ENCODE measurements around the gene MFSD11. TPM values are rescaled to one million over a fixed set of nuclear protein-coding genes. Genes with fewer than 3 reads are reported as not detected.
"Not testable (repeated sequence)": the region's sequence is repeated elsewhere in the genome, so short reads cannot be mapped to it uniquely, and the experiment has no call there.

The MFSD11 gene
- total RNA-seq, 1 experiment from 2014 or later, result 42.3 TPM

GRCh38 chr17:76696763-76697701 lies 40.9 kb upstream of the MFSD11 start:
- Histone ChIP-seq H3K27me3 (ENCODE audit: control insufficient read depth, insufficient read depth, low read length) (no peaks in the 10 kb centered on the region), H3K4me3 (ENCODE audit: low read depth in 2 of 2, low read length in 2 of 2) (no peak overlapping the region), H3K9me3 (ENCODE audit: control insufficient read depth, insufficient read depth, low read depth, low read length) (no peaks in the 10 kb centered on the region), H3K27ac (ENCODE audit: low read length) (peak overlapping the region; percentile 18), H3K36me3 (ENCODE audit: control insufficient read depth, insufficient read depth, low read length) (no peaks in the 10 kb centered on the region), H3K4me1 (ENCODE audit: control insufficient read depth, insufficient read depth, low read length) (peaks cover 19% of the 10 kb centered on the region)
- ChIA-PET POLR2A (interaction anchor here (0.6 kb wide), 2 partner anchors 20 to 28 kb away, joined by 6 to 9 read pairs; no protein-coding TSS in a partner anchor), CTCF (interaction anchor here (0.6 kb wide), 1 partner anchor 336 kb away, joined by 18 read pairs; no protein-coding TSS in a partner anchor)
- TF ChIP-seq TCF7L2 (IDR thresholded peaks at IDR 0.05; ENCODE audit: low read depth, low read length) (no peak), REST (IDR thresholded peaks at IDR 0.05; ENCODE audit: insufficient read depth in 1 of 2, low read depth in 2 of 2, low read length in 1 of 2) (no peak), POLR2AphosphoS5 (IDR thresholded peaks at IDR 0.05; ENCODE audit: low read depth, low read length) (no peak), SIN3A (IDR thresholded peaks at IDR 0.05; ENCODE audit: borderline replicate concordance, insufficient read depth, low read depth, low read length) (no peak)
- no TSS peak for BruUV-seq (replicated peaks)
- DNase-seq (ENCODE audit: low read depth, low spot score), result no peak
- no peak for ATAC-seq
- intact Hi-C loops (cut with micrococcal nuclease; ENCODE audit: unreplicated experiment) (no loop called here), in situ Hi-C loops (cut with HindIII; ENCODE audit: low pct_unique_long_range_greater_than_20kb, low sequenced_read_pairs) (no loop called here)

DNA sequence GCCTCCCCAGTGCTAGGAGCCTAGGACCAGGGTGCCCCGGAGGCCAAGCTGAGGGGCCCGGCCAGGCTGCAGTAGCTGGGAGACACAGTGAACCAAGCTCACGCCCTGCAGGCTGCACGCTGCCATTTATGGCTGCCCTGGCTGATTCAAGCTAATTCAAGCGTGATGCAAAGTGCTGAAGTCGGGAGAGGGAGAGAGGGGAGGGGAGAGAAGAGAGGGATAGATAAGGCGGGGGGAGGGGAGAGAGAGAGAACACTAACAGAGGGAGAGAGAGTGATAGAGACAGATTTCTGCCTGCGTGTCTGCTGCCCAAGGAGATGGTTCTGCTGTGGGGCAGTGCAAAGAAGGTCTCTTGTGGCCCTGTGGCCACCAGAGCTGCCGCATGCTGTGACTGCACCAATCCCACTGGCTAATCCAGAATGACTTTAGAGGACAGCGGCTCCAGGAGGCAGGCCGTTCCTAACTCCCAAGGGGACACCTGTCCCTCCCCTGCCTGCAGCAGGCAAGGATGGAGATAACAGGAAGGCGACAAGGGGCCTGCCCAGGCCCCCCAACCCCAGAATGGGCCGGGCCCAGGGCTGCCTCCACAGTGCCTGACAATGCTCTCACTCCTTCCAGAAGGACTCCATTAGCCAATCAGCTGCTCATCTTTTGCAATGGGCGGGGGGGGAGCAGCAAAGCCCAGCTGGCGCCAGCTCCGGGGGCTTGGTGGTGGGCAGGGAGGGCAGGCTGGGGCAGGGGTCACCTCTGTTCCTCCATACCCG lies 40.0 kb upstream of the MFSD11 start:
- Histone ChIP-seq H3K4me1 (ENCODE audit: control insufficient read depth, insufficient read depth, low read length) (peaks cover 21% of the 10 kb centered on the region), H3K27ac (ENCODE audit: low read length) (no peak overlapping the region), H3K9me3 (ENCODE audit: control insufficient read depth, insufficient read depth, low read depth, low read length) (no peaks in the 10 kb centered on the region), H3K4me3 (ENCODE audit: low read depth in 2 of 2, low read length in 2 of 2) (no peak overlapping the region), H3K36me3 (ENCODE audit: control insufficient read depth, insufficient read depth, low read length) (no peaks in the 10 kb centered on the region), H3K27me3 (ENCODE audit: control insufficient read depth, insufficient read depth, low read length) (no peaks in the 10 kb centered on the region)
- BruUV-seq (replicated peaks), result no TSS peak
- in situ Hi-C loops (cut with HindIII; ENCODE audit: low pct_unique_long_range_greater_than_20kb, low sequenced_read_pairs) (no loop called here), intact Hi-C loops (cut with micrococcal nuclease; ENCODE audit: unreplicated experiment) (no loop called here)
- POLR2A ChIA-PET, result interaction anchor here (0.6 kb wide), 2 partner anchors 19 to 28 kb away, joined by 6 to 9 read pairs; no protein-coding TSS in a partner anchor
- CTCF ChIA-PET, result interaction anchor here (0.6 kb wide), 1 partner anchor 335 kb away, joined by 18 read pairs; no protein-coding TSS in a partner anchor
- no peak for DNase-seq (ENCODE audit: low read depth, low spot score)
- TF ChIP-seq, protein P1, sequence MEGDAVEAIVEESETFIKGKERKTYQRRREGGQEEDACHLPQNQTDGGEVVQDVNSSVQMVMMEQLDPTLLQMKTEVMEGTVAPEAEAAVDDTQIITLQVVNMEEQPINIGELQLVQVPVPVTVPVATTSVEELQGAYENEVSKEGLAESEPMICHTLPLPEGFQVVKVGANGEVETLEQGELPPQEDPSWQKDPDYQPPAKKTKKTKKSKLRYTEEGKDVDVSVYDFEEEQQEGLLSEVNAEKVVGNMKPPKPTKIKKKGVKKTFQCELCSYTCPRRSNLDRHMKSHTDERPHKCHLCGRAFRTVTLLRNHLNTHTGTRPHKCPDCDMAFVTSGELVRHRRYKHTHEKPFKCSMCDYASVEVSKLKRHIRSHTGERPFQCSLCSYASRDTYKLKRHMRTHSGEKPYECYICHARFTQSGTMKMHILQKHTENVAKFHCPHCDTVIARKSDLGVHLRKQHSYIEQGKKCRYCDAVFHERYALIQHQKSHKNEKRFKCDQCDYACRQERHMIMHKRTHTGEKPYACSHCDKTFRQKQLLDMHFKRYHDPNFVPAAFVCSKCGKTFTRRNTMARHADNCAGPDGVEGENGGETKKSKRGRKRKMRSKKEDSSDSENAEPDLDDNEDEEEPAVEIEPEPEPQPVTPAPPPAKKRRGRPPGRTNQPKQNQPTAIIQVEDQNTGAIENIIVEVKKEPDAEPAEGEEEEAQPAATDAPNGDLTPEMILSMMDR (IDR thresholded peaks at IDR 0.05), result no peak
- TF ChIP-seq SIN3A (IDR thresholded peaks at IDR 0.05; ENCODE audit: borderline replicate concordance, insufficient read depth, low read depth, low read length) (no peak), POLR2AphosphoS5 (IDR thresholded peaks at IDR 0.05; ENCODE audit: low read depth, low read length) (no peak), TCF7L2 (IDR thresholded peaks at IDR 0.05; ENCODE audit: low read depth, low read length) (no peak), REST (IDR thresholded peaks at IDR 0.05; ENCODE audit: insufficient read depth in 1 of 2, low read depth in 2 of 2, low read length in 1 of 2) (no peak)
- ATAC-seq, result peak; percentile 20; the same call in 1 of the 2 replicates

DNA sequence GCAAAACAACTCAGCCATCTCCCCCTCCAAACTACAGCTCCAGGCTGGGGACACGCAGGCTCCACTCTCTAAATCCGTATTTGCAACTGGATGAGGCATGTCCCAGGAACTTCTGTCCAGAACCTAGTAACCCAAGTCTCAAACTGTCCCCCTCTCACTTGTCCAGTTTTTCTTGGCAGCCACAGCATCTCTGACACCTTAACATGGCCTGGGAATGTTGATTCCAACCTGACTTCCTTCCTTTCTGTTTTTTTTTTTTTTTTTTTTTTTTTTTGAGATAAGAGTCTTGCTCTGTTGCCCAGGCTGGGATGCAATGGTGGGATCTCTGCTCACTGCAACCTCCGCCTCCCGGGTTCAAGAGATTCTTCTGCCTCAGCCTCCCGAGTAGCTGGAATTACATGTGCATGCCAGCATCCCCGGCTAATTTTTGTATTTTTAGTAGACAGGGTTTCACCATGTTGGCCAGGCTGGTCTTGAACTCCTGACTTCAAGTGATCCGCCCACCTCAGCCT lies 39.4 kb upstream of the MFSD11 start:
- H3K4me3 ChIP-seq (ENCODE audit: low read depth in 2 of 2, low read length in 2 of 2); BruUV-seq (replicated peaks); ATAC-seq; CTCF ChIA-PET; intact Hi-C loops (cut with micrococcal nuclease; ENCODE audit: unreplicated experiment); DNase-seq (ENCODE audit: low read depth, low spot score); H3K27ac ChIP-seq (ENCODE audit: low read length); POLR2A ChIA-PET; in situ Hi-C loops (cut with HindIII; ENCODE audit: low pct_unique_long_range_greater_than_20kb, low sequenced_read_pairs); H3K36me3 ChIP-seq (ENCODE audit: control insufficient read depth, insufficient read depth, low read length); H3K9me3 ChIP-seq (ENCODE audit: control insufficient read depth, insufficient read depth, low read depth, low read length); H3K27me3 ChIP-seq (ENCODE audit: control insufficient read depth, insufficient read depth, low read length): not testable (repeated sequence)
- peaks cover 26% of the 10 kb centered on the region for H3K4me1 ChIP-seq (ENCODE audit: control insufficient read depth, insufficient read depth, low read length)

Measured in Panc1 (cell line).